Adrenal gland (tissue), 5 donors: ENCODE data around the gene LDB3.

Source experiments
- CTCF ChIP-seq, 6 experiments: fragments of 450-650 bp in 4 of 6; fragments of 200-600 bp in 2 of 6; sonication (generic) in 1 of 6; IDR thresholded peaks; 1 replicate in 5 of 6; 2 replicates in 1 of 6; pipeline versions ENCODE4 v1.5.1 to v1.8.0; 2016 to 2021; ENCODE audit warnings: antibody characterized with exemption in 6 of 6, mild to moderate bottlenecking in 2 of 6, moderate library complexity in 1 of 6
- POLR2A ChIP-seq, 2 donors: fragments of 450-650 bp; IDR thresholded peaks; one replicate each; pipeline ENCODE4 v1.6.1; 2017; ENCODE audit warnings: antibody characterized with exemption in 2 of 2, mild to moderate bottlenecking in 2 of 2, moderate library complexity in 1 of 2
- donor health status: DM: no; HTN: no; CAD: no.

GRCh38 chr10:86770412-86770960 lies 102.2 kb downstream of the LDB3 start:
- TF ChIP-seq CTCF (IDR thresholded peaks at IDR 0.05), result no peak
- no peak for TF ChIP-seq POLR2A (IDR thresholded peaks at IDR 0.05)
